Bronchial epithelial cell (primary cell): ENCODE measurements around the gene ABCB1. TPM values are rescaled to one million over a fixed set of nuclear protein-coding genes. Genes with fewer than 3 reads are reported as not detected.
A peak's percentile ranks its signal among the peaks of the same experiment; 100 is the strongest.

Experiments
- DNase-seq: peaks from one replicate; pipeline ENCODE4 v3.0.0-alpha.2; 2010; ENCODE audit warnings: low read depth
- FAIRE-seq: peaks from 2 replicates; lab custom pipeline; 2011; peaks lifted over from hg19 to GRCh38; lab: Jason Lieb, UNC
- H3K27me3 ChIP-seq: 2 replicates; pipeline ENCODE4 v1.5.1; 2011; ENCODE audit warnings: low read length; ENCODE audit not compliant: control insufficient read depth, insufficient read depth
- H3K36me3 ChIP-seq: 2 replicates; pipeline ENCODE4 v1.5.1; 2011; ENCODE audit warnings: low read length; ENCODE audit not compliant: control insufficient read depth, insufficient read depth
- H3K4me3 ChIP-seq: 2 replicates; pipeline ENCODE4 v1.5.1; 2011; ENCODE audit warnings: mild to moderate bottlenecking, low read depth, low read length, control low read depth
- CTCF ChIP-seq: IDR thresholded peaks from 2 replicates; pipeline ENCODE4 v1.5.1; 2011; ENCODE audit warnings: mild to moderate bottlenecking, moderate library complexity, low read length, control low read depth, inconsistent platforms; ENCODE audit not compliant: insufficient read depth, severe bottlenecking
- total RNA-seq: library from RNA; depleted of rRNA; stranded (reverse); fragments of >200 nt; gene quantifications from 2 replicates; pipeline ENCODE4 v1.2.1, GENCODE V29; 2014

ABCB1 gene
- total RNA-seq, 1 donor from 2014 or later, result under 0.01 TPM

- FAIRE-seq (no peak), DNase-seq (peak; percentile 33)
- Histone ChIP-seq H3K4me3 (no peak overlapping the region), H3K36me3 (no peaks in the 10 kb centered on the region), H3K27me3 (no peaks in the 10 kb centered on the region)
- peak; percentile 19 for TF ChIP-seq CTCF
These were observed 94.2 kb downstream of the ABCB1 start for GRCh38 chr7:87506246-87507180.

- FAIRE-seq, result no peak
- H3K27me3 ChIP-seq, result no peaks in the 10 kb centered on the region
- TF ChIP-seq CTCF, result no peak
- no peaks in the 10 kb centered on the region for H3K36me3 ChIP-seq
- no peak overlapping the region for H3K4me3 ChIP-seq
- DNase-seq, result no peak
These were observed 95.0 kb downstream of the ABCB1 start for GRCh38 chr7:87505557-87506245.

DNA sequence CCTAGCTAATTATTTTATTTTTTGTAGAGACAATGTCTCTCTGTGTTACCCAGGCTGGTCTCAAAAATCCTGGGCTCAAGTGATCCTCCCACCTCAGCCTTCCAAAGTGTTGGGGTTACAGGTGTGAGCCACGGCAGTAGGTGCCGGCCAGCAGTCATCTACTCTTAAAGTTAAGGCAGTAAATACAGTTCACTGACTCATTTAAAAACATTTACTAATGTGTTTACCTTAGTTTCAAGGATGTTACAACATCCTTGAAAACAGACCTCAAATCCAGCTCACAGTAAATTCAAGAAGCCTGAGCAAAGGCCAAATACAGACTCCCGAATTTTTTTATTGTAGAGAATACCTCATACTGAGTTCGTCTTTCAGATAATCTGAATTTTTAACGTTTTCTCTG, 95.6 kb downstream of the ABCB1 start:
- no peaks in the 10 kb centered on the region for H3K27me3 ChIP-seq
- FAIRE-seq, result no peak
- TF ChIP-seq CTCF, result no peak
- no peak overlapping the region for H3K4me3 ChIP-seq
- DNase-seq, result peak; percentile 18
- H3K36me3 ChIP-seq, result no peaks in the 10 kb centered on the region

GRCh38 chr7:87499494-87499893, 101.2 kb downstream of the ABCB1 start:
- no peak for DNase-seq
- TF ChIP-seq CTCF, result no peak
- H3K27me3 ChIP-seq, result no peaks in the 10 kb centered on the region
- no peak for FAIRE-seq
- no peak overlapping the region for H3K4me3 ChIP-seq
- no peaks in the 10 kb centered on the region for H3K36me3 ChIP-seq

GRCh38 chr7:87498893-87499292, 101.8 kb downstream of the ABCB1 start:
- Histone ChIP-seq H3K4me3 (no peak overlapping the region), H3K36me3 (no peaks in the 10 kb centered on the region), H3K27me3 (no peaks in the 10 kb centered on the region)
- no peak for DNase-seq
- FAIRE-seq, result no peak
- no peak for TF ChIP-seq CTCF
